ENCODE results near the gene KAZN.

- TF ChIP-seq CTCF (conservative IDR thresholded peaks at IDR 0.05; ENCODE audit: low read length) (no peak), EZH2phosphoT487 (IDR thresholded peaks at IDR 0.05; ENCODE audit: borderline replicate concordance) (no peak)
Measured at GRCh38 chr1:14820295-14821085, 222.0 kb downstream of the KAZN start.
